H9 (cell line): Measurements from ENCODE around the gene PKDCC. TPM values are rescaled to one million over a fixed set of nuclear protein-coding genes. Genes with fewer than 3 reads are reported as not detected.

Experiments
- DNase-seq: peaks from one replicate; pipeline ENCODE4 v3.0.0-alpha.2; 2017
- H2AFZ ChIP-seq: one replicate; pipeline ENCODE4 v1.6.1; 2013; ENCODE audit warnings: mild to moderate bottlenecking, low read length, control low read depth, moderate library complexity
- H2AK5ac ChIP-seq: 2 replicates; pipeline ENCODE4 v1.6.1; 2013; ENCODE audit warnings: low read length, control low read depth, mixed read lengths; ENCODE audit not compliant: insufficient read length
- H2BK120ac ChIP-seq: one replicate; pipeline ENCODE4 v1.6.1; 2013; ENCODE audit warnings: low read depth, mild to moderate bottlenecking, low read length, control low read depth, inconsistent platforms; ENCODE audit not compliant: poor library complexity, severe bottlenecking
- H2BK12ac ChIP-seq: 2 replicates; pipeline ENCODE4 v1.6.1; 2013; ENCODE audit warnings: low read length, control low read depth, mixed read lengths, low read depth; ENCODE audit not compliant: insufficient read length
- H2BK15ac ChIP-seq: 2 replicates; pipeline ENCODE4 v1.6.1; 2013; ENCODE audit warnings: low read depth, low read length, control low read depth
- H2BK20ac ChIP-seq: one replicate; pipeline ENCODE4 v1.6.1; 2013; ENCODE audit warnings: low read depth, mild to moderate bottlenecking, low read length, control low read depth, inconsistent platforms; ENCODE audit not compliant: poor library complexity, severe bottlenecking
- H2BK5ac ChIP-seq: 2 replicates; pipeline ENCODE4 v1.6.1; 2013; ENCODE audit warnings: low read length, control low read depth, mixed read lengths; ENCODE audit not compliant: insufficient read length
- H3K14ac ChIP-seq: 2 replicates; pipeline ENCODE4 v1.6.1; 2013; ENCODE audit warnings: low read length, control low read depth; ENCODE audit not compliant: insufficient read depth
- H3K18ac ChIP-seq: 2 replicates; pipeline ENCODE4 v1.6.1; 2013; ENCODE audit warnings: low read depth, mild to moderate bottlenecking, mixed read lengths, low read length, control low read depth; ENCODE audit not compliant: insufficient read length
- H3K23ac ChIP-seq: 2 replicates; pipeline ENCODE4 v1.6.1; 2013; ENCODE audit warnings: low read length, control low read depth, mixed read lengths, low read depth; ENCODE audit not compliant: insufficient read length
- H3K23me2 ChIP-seq: 2 replicates; pipeline ENCODE4 v1.6.1; 2013; ENCODE audit warnings: low read depth, mild to moderate bottlenecking, mixed read lengths, low read length, control low read depth; ENCODE audit not compliant: insufficient read length, poor library complexity, severe bottlenecking
- H3K27ac ChIP-seq: 2 replicates; pipeline ENCODE4 v1.5.1; 2013; ENCODE audit warnings: low read length, control low read depth, mixed read lengths, low read depth; ENCODE audit not compliant: insufficient read length
- H3K27me3 ChIP-seq: 2 replicates; pipeline ENCODE4 v1.6.1; 2013; ENCODE audit warnings: low read length, control low read depth, inconsistent platforms; ENCODE audit not compliant: insufficient read depth
- H3K4ac ChIP-seq: 2 replicates; pipeline ENCODE4 v1.6.1; 2013; ENCODE audit warnings: low read depth, mild to moderate bottlenecking, control low read depth, inconsistent platforms, low read length, moderate library complexity
- H3K4me1 ChIP-seq: 2 replicates; pipeline ENCODE4 v1.6.1; 2013; ENCODE audit warnings: low read length, control low read depth, inconsistent platforms; ENCODE audit not compliant: insufficient read depth
- H3K4me2 ChIP-seq: 2 replicates; pipeline ENCODE4 v1.6.1; 2013; ENCODE audit warnings: low read length, control low read depth, mixed read lengths; ENCODE audit not compliant: insufficient read length, insufficient read depth
- H3K56ac ChIP-seq: 2 replicates; pipeline ENCODE4 v1.6.1; 2013; ENCODE audit warnings: low read depth, mild to moderate bottlenecking, mixed read lengths, low read length, control low read depth; ENCODE audit not compliant: insufficient read length
- H3K79me1 ChIP-seq: 2 replicates; pipeline ENCODE4 v1.6.1; 2013; ENCODE audit warnings: low read depth, mild to moderate bottlenecking, moderate library complexity, low read length, control low read depth, inconsistent platforms; ENCODE audit not compliant: insufficient read depth, poor library complexity, severe bottlenecking
- H3K79me2 ChIP-seq: 2 replicates; pipeline ENCODE4 v1.6.1; 2013; ENCODE audit warnings: low read length, control low read depth, inconsistent platforms; ENCODE audit not compliant: insufficient read depth
- H3K9ac ChIP-seq: 2 replicates; pipeline ENCODE4 v1.6.1; 2013; ENCODE audit warnings: low read length, control low read depth, mixed read lengths; ENCODE audit not compliant: insufficient read length; ENCODE audit errors: extremely low read depth
- H3K9me3 ChIP-seq: one replicate; pipeline ENCODE4 v1.6.1; 2013; ENCODE audit warnings: low read depth, low read length, inconsistent platforms; ENCODE audit not compliant: control insufficient read depth
- H3T11ph ChIP-seq: one replicate; pipeline ENCODE4 v1.6.1; 2013; ENCODE audit warnings: mild to moderate bottlenecking, low read length, control low read depth, inconsistent platforms
- H4K20me1 ChIP-seq: one replicate; pipeline ENCODE4 v1.6.1; 2013; ENCODE audit not compliant: control insufficient read depth, insufficient read length, insufficient read depth
- H4K5ac ChIP-seq: 2 replicates; pipeline ENCODE4 v1.6.1; 2013; ENCODE audit warnings: low read depth, mild to moderate bottlenecking, mixed read lengths, low read length, control low read depth; ENCODE audit not compliant: insufficient read length
- H4K8ac ChIP-seq: replicated peaks from 2 replicates; pipeline ENCODE4 v1.6.1; 2013; ENCODE audit warnings: low read length, control low read depth, mixed read lengths, low read depth; ENCODE audit not compliant: insufficient read length
- H4K91ac ChIP-seq: 2 replicates; pipeline ENCODE4 v1.6.1; 2013; ENCODE audit warnings: low read depth, mild to moderate bottlenecking, moderate library complexity, mixed read lengths, low read length, control low read depth; ENCODE audit not compliant: insufficient read length
- H3K27ac Mint-ChIP-seq, 3 experiments: 2 replicates in 2 of 3; 3 replicates in 1 of 3; pipeline ENCODE4 v1.8.0; 2020 to 2021; ENCODE audit warnings: mixed read lengths in 3 of 3, mild to moderate bottlenecking in 1 of 3, moderate library complexity in 1 of 3
- H3K27me3 Mint-ChIP-seq: 2 replicates; pipeline ENCODE4 v1.8.0; 2021; ENCODE audit warnings: low read depth, mild to moderate bottlenecking, moderate library complexity, mixed read lengths
- H3K36me3 Mint-ChIP-seq, 3 experiments: 2 replicates in 2 of 3; 3 replicates in 1 of 3; pipeline ENCODE4 v1.8.0; 2020 to 2021; ENCODE audit warnings: low read depth in 3 of 3, mixed read lengths in 3 of 3; ENCODE audit not compliant: insufficient read depth in 1 of 3
- H3K4me1 Mint-ChIP-seq, 2 experiments: 2 replicates each; pipeline ENCODE4 v1.8.0; 2020; ENCODE audit warnings: mixed read lengths in 2 of 2
- H3K4me3 Mint-ChIP-seq, 2 experiments: 2 replicates in 1 of 2; 3 replicates in 1 of 2; pipeline ENCODE4 v1.8.0; 2020 to 2021; ENCODE audit warnings: mild to moderate bottlenecking in 2 of 2, mixed read lengths in 2 of 2, moderate library complexity in 1 of 2
- H3K9me3 Mint-ChIP-seq, 2 experiments: 2 replicates in 1 of 2; 3 replicates in 1 of 2; pipeline ENCODE4 v1.8.0; 2020; ENCODE audit warnings: mild to moderate bottlenecking in 2 of 2, mixed read lengths in 2 of 2, moderate library complexity in 1 of 2
- whole genome bisulfite sequencing: extraction: QIAGEN DNeasy Blood & Tissue Kit; methylation state at CpG from one replicate; pipeline ENCODE4 v1.1.7; 2013; ENCODE audit warnings: missing lambda C conversion rate, low lambda C conversion rate, mixed read lengths; ENCODE audit not compliant: insufficient read length; ENCODE audit errors: extremely low coverage; 5-methylcytosine and 5-hydroxymethylcytosine counted together
- total RNA-seq: library from RNA; stranded (reverse); gene quantifications from 2 replicates; pipeline ENCODE4 v1.2.1, GENCODE V29; 2021
- TF ChIP-seq, protein P1 (sequence below): fragments of 200-600 bp; sonication (generic); conservative IDR thresholded peaks from 3 replicates; pipeline ENCODE4 v1.8.0; 2021; ENCODE audit warnings: antibody characterized with exemption, mild to moderate bottlenecking

Gene PKDCC
- total RNA-seq, 1 experiment from 2014 or later: 134 TPM

DNA sequence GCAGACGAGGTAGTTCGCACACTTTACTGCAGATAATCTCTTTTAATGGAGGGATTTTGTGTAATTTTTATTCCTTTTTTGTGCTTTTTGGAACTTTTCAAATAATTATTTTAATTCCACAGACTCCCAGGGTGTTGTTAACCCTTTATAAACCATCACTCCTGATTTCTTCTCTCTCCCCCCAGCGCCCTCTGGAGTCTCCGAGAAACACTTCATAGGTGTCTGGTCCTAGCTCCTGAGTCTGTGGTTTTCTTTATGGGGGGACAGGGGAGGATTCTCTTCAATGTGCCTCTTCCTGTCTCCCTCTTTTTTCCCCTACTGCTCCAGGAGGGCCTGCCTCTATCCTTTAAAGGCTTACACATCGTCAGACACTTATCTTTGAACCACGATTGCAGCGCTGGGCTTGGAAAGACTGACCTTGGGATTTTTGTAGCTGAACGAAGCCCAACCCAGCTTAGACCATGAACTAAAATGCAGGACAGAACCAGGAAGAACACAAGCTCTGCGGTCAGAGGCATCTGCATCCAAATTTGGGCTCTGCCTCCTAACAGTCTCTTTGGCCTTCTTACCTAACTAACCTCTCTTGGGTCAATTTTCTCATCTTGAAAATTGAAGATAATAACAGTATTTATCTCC is 7.1 kb upstream of the PKDCC start:
- Mint-ChIP-seq H3K9me3 (no peaks in the 10 kb centered on the region; a peak in 1 of 5 replicates), H3K27ac (0 out of 7 replicates have a peak overlapping the region, but pooled peaks of 1 of the 3 experiments have one; percentile 45), H3K4me1 (peaks cover 44 to 49% of the 10 kb centered on the region in 2 experiments), H3K36me3 (peaks cover 0 to 5% (median 0%) of the 10 kb centered on the region in 3 experiments; a peak in 2 of 7 replicates), H3K27me3 (peaks cover 5% of the 10 kb centered on the region), H3K4me3 (no peak overlapping the region)
- Histone ChIP-seq H2BK120ac (no peak overlapping the region), H3K23ac (no peak overlapping the region), H4K20me1 (no peaks in the 10 kb centered on the region), H3K4me1 (peaks cover 3% of the 10 kb centered on the region; the same call in 1 of the 2 replicates), H3K27me3 (no peaks in the 10 kb centered on the region), H2BK5ac (no peak overlapping the region), H3K4ac (no peak overlapping the region), H4K91ac (no peak overlapping the region), H3K27ac (no peak overlapping the region), H3K23me2 (no peaks in the 10 kb centered on the region), H2AFZ (no peak overlapping the region), H2AK5ac (no peak overlapping the region), H3K79me1 (no peaks in the 10 kb centered on the region), H2BK15ac (no peak overlapping the region), H3K56ac (no peak overlapping the region), H3T11ph (no peak overlapping the region), H2BK12ac (no peak overlapping the region), H3K9me3 (no peaks in the 10 kb centered on the region), H3K9ac (no peak overlapping the region), H3K14ac (no peak overlapping the region), H3K4me2 (no peak overlapping the region), H4K5ac (no peak overlapping the region), H4K8ac (no peak overlapping the region), H3K18ac (no peak overlapping the region), H3K79me2 (no peaks in the 10 kb centered on the region), H2BK20ac (no peak overlapping the region)
- WGBS: no CpG with 5 or more reads among the region's 9 CpGs
- peak; percentile 51 for DNase-seq
- TF ChIP-seq, protein P1, sequence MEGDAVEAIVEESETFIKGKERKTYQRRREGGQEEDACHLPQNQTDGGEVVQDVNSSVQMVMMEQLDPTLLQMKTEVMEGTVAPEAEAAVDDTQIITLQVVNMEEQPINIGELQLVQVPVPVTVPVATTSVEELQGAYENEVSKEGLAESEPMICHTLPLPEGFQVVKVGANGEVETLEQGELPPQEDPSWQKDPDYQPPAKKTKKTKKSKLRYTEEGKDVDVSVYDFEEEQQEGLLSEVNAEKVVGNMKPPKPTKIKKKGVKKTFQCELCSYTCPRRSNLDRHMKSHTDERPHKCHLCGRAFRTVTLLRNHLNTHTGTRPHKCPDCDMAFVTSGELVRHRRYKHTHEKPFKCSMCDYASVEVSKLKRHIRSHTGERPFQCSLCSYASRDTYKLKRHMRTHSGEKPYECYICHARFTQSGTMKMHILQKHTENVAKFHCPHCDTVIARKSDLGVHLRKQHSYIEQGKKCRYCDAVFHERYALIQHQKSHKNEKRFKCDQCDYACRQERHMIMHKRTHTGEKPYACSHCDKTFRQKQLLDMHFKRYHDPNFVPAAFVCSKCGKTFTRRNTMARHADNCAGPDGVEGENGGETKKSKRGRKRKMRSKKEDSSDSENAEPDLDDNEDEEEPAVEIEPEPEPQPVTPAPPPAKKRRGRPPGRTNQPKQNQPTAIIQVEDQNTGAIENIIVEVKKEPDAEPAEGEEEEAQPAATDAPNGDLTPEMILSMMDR: peak; percentile 79
